Measurements from ENCODE around the gene MBNL2.

MBNL2 gene

DNA sequence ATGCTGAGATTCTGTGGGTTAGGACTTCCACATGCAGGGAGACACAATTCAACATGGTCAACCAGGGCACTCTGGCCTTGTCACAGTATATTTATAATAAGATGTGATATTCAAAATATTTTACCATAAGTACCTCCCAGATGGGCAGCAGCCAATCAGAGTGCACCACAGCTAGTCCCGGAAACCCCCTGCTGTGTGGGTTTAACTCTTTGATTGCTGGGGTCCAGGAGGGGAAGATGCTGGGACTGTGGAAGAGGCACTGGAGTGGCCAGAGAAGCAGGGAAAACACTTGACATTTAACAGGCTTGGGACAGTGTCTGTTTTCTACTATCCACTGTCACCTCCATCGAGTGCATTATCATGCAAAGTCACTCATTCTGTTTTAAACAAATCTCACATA, 99.0 kb downstream of the MBNL2 start:
- no peak overlapping the region for H3K4me3 ChIP-seq (ENCODE audit: control insufficient read depth, low read depth, low read length)
- TF ChIP-seq CTCF (IDR thresholded peaks at IDR 0.05; ENCODE audit: control insufficient read depth, insufficient read depth, low read depth, low read length, missing control alignments): no peak
- DNase-seq (ENCODE audit: low read depth): no peak

DNA sequence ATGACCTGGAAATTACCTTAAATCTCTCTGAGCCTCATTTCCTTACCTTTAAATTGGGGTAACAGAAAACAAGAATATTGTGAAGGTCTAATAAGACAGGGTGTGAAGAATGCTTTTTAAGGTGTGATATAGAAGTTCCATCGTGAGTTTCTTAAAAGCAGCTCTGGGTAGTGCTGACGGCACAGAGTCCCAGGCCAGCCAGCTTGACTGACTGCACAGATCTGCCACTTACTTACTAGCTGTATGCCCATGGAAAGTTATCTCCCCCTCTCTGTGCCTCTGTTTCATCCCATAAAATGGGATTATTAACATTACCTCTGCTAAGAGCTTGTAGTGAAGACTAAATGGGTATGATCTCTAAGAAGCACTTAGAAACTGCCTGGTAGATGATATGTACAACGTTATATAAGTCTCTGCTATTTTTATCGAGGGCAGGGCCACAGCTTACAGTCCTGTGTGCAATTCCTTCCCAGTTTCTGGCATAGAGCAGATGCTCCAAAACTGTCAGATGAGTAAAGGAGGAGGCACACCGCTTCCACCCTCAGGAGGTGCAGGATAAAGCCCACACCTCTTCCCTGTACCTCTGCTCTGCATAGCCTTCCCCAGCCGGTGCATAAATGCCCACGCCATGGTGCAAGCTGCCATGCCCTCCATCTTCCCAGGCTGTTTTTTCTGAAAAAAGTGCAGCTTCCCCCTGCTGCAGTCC, 99.6 kb downstream of the MBNL2 start:
- H3K4me3 ChIP-seq (ENCODE audit: control insufficient read depth, low read depth, low read length): no peak overlapping the region
- no peak for TF ChIP-seq CTCF (IDR thresholded peaks at IDR 0.05; ENCODE audit: control insufficient read depth, insufficient read depth, low read depth, low read length, missing control alignments)
- DNase-seq (ENCODE audit: low read depth): no peak

DNA sequence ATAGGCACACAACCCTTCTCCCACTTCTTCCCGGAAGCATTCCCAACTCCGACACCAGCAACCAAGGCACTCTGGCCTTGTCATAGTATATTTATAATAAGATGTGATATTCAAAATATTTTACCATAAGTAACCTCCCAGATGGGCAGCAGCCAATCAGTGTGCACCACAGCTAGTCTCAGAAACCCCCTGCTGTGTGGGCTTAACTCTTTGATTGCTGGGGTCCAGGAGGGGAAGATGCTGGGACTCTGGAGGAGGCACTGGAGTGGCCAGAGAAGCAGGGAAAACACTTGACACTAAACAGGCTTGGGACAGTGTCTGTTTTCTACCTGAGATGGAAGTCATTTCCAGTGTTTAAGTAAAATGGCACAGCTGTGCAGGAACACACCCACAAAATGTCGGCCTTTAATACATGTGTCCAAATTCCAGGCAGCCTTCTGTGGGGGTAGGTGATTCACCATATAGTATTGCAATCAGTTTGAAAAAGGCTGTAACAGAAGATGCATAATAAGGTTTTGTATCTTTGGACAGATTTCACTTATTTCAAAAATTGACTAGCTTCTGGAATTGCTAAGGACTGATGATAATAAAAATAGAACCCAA, 100.7 kb downstream of the MBNL2 start:
- H3K4me3 ChIP-seq (ENCODE audit: control insufficient read depth, low read depth, low read length): no peak overlapping the region
- no peak for TF ChIP-seq CTCF (IDR thresholded peaks at IDR 0.05; ENCODE audit: control insufficient read depth, insufficient read depth, low read depth, low read length, missing control alignments)
- no peak for DNase-seq (ENCODE audit: low read depth)

DNA sequence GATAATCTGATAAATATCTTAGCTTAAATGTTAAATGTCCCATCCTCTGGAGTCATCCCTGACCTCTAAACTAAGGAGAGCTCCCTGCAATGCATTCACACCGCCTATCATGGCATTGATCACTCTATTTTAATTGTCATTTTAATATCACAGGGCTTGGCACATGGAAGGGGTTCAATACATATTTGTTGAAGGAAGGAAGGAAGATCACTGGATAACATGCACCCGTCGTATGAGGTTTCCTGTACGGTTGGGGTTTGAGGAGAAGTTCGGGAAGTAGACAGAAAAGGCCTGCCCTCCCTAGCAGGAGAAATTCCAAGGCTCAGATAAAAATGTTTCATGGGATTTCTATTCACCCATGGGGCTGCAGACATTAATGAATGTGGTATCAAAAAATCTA, 102.0 kb downstream of the MBNL2 start:
- no peak for TF ChIP-seq CTCF (IDR thresholded peaks at IDR 0.05; ENCODE audit: control insufficient read depth, insufficient read depth, low read depth, low read length, missing control alignments)
- H3K4me3 ChIP-seq (ENCODE audit: control insufficient read depth, low read depth, low read length): no peak overlapping the region
- DNase-seq (ENCODE audit: low read depth): no peak

DNA sequence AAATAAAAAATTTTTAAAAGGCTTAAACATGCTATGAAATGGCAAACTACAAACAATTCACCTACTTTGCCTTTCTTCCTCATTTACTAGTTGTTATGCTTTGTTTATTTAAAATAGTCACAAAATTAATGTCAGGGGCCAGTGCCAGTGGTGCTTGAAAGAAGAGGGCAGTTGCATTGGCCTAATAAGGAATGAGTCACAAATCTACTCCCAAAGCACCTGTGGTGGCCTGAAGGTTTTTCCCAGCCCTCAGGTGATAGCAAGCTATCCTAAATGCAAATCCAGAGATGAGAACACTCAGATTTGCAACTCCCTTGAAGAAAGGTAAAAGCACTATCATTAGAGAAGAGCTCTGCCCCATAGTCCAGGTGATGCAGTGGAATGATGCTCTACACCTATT, 103.6 kb downstream of the MBNL2 start:
- TF ChIP-seq CTCF (IDR thresholded peaks at IDR 0.05; ENCODE audit: control insufficient read depth, insufficient read depth, low read depth, low read length, missing control alignments): no peak
- no peak for DNase-seq (ENCODE audit: low read depth)
- no peak overlapping the region for H3K4me3 ChIP-seq (ENCODE audit: control insufficient read depth, low read depth, low read length)

GRCh38 chr13:97327086-97327485, 105.0 kb downstream of the MBNL2 start:
- DNase-seq (ENCODE audit: low read depth): no peak
- no peak for TF ChIP-seq CTCF (IDR thresholded peaks at IDR 0.05; ENCODE audit: control insufficient read depth, insufficient read depth, low read depth, low read length, missing control alignments)
- no peak overlapping the region for H3K4me3 ChIP-seq (ENCODE audit: control insufficient read depth, low read depth, low read length)
